PFSK-1 (cell line): ENCODE measurements around the gene SDHA.

Source experiments
- FOXP2 ChIP-seq: optimal IDR thresholded peaks from 2 replicates; pipeline ENCODE3; 2011; ENCODE audit warnings: borderline replicate concordance, control low read depth, inconsistent platforms; ENCODE audit not compliant: insufficient read depth; ENCODE audit errors: extremely low read length, extremely low read depth
- POLR2AphosphoS5 ChIP-seq: IDR thresholded peaks from 2 replicates; pipeline ENCODE4 v1.6.1; 2012; ENCODE audit warnings: low read depth, mild to moderate bottlenecking, control low read depth, low read length, moderate library complexity
- REST ChIP-seq, 2 experiments: IDR thresholded peaks; 2 replicates each; pipeline versions ENCODE4 v1.6.1 to v1.8.0; 2011 to 2012; ENCODE audit warnings: low read depth in 2 of 2, low read length in 2 of 2, control low read depth in 1 of 2, inconsistent platforms in 1 of 2, mild to moderate bottlenecking in 1 of 2, moderate library complexity in 1 of 2; ENCODE audit not compliant: insufficient read depth in 1 of 2
- SIN3A ChIP-seq: IDR thresholded peaks from 2 replicates; pipeline ENCODE4 v1.6.1; 2012; ENCODE audit warnings: mild to moderate bottlenecking, low read length, moderate library complexity, borderline replicate concordance; ENCODE audit not compliant: insufficient read depth
- TAF1 ChIP-seq: IDR thresholded peaks from 2 replicates; pipeline ENCODE4 v1.6.1; 2012; ENCODE audit warnings: low read length, control low read depth, borderline replicate concordance; ENCODE audit not compliant: insufficient read depth

The SDHA gene

DNA sequence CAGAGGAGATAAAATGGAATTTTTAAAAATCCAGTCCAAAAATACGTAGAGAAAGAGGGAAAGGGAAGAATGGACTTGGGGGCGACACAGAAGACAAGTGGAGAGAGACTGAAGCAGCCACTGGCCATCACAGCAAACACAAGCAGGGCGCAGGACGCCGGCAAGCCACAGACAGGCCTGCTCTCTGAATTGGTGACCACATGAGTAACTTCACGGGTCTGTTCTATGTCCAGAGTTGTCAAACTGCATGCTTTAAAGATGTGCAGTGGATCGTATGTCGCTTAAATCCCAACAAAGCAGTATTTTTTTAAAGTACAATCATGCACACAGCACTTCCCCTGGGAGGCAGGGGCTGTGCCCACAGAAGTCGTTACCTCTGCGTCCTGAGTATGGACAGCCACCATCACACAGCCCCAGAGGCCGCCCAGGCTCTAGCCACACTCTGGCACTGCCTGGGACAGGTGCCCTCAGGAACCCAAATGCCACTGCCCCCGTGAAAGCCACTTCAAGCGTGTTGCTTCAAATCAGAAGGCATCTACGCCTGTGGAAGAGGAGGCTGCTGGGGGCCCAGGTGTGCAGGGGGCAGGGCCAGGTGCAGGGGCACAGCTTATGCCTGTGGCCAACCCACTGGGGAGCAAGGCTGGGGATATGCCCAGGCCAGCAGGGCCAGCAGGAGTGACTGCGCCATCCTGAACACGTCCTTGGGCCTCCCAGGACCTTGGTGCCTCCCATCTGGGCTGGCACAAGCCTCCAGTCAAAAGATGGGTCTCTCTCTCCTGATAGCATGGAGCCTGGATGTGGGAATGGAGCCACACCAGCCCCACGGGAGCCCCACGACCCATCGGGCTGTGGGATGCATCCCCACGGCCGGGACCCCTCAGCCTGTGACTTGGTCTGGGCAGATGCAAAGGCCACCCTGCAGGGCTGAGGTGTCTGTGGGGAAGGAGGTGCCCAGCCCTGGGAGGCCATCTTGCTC lies 32.7 kb upstream of the SDHA start:
- TF ChIP-seq POLR2AphosphoS5 (no peak), TAF1 (no peak), FOXP2 (no peak), SIN3A (no peak), REST (IDR thresholded peaks at IDR 0.05; ENCODE audit: insufficient read depth in 1 of 2, low read depth in 2 of 2, low read length in 2 of 2) (no peak)

DNA sequence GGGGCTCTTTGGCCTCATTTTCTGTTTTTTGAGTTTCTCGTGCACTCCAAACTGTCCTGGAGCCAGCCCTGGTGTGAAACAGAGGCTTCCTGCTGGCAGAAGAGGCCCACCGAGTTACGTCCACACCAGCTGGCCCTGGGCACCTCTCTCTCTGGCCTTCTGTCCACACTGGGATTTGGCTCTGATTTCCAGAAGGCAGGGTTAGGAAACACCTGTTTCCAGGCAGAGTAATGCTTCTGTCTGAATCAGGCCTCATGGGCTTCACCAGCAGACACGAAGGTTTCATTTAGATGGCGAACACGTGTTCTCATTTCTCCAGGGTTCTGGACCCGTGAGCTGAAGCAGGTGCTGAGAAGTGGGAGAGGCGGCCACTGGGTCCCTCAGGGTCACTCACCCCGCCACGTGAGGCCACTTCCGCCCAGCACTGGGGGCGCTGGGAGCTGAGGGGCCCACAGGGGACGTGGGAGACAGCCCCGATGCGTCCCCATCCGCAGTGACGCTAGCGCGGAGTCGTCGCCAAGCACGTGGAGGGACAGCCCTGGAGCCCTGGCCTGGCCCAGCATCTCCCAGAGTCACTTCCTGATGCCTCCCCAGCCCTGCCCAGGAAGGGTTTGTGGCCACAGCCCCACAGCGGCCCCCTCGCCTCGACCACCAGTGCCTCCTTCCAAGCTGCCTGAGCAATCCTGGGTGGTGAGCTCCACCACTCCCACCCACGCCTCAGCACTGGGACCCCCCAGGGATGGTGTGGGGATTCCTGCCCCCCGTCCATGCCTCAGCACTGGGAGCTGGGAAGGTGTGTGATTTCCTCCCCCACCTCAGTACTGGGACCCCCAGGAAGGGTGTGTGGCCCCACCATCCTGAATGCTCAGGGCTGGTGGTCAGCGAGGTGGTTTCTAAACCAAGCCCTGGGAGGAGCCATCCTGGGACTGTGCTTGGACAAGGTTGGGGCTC lies 31.8 kb upstream of the SDHA start:
- TF ChIP-seq TAF1 (no peak), FOXP2 (no peak), SIN3A (no peak), POLR2AphosphoS5 (no peak)

GRCh38 chr5:187042-187431 lies 31.1 kb upstream of the SDHA start:
- TF ChIP-seq TAF1 (no peak), REST (IDR thresholded peaks at IDR 0.05; ENCODE audit: insufficient read depth in 1 of 2, low read depth in 2 of 2, low read length in 2 of 2) (no peak), FOXP2 (no peak), SIN3A (no peak), POLR2AphosphoS5 (no peak)

DNA sequence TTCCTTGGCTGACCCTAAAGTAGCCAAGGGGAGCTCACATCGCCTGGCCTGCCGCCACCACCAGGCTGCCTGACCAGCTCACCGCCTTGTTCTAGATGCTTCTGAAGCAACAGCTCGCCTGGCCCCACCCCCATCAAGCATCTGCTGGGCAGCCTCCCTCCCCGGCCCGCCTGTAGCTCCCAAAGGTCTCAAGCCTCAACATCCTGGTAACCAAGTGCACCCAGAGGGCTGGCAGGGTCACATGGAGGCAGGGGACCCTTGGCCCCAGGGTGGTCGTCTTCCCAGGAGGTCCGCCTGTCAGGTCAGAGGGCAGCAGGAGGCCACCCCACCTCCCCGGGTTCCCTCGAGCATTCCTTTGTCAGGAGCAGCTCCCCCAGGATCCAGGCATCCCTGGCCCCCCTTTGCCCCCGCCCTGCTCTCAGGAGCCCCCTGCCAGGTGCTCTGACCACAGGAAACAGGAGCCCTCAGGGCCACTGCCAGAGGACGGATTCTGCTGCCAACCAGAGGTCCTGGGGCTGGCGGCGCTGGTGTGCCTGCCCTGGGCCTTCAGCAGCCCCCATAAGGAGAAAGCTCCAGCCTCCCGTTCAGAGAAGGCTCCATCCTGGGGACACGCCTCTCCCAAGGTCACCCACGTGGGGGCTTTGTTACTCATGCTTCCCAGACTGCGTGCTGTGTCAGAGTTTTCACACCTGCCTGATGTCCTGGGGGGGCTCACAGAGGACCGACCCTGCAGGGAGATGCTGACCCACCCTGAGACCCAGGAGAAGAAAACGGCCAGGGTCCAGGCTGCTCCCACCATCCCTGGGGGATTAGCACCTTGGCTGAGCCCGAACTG lies 30.3 kb upstream of the SDHA start:
- no peak for TF ChIP-seq REST (IDR thresholded peaks at IDR 0.05; ENCODE audit: insufficient read depth in 1 of 2, low read depth in 2 of 2, low read length in 2 of 2)
- TF ChIP-seq POLR2AphosphoS5 = no peak
- no peak for TF ChIP-seq FOXP2
- TF ChIP-seq SIN3A = no peak
- no peak for TF ChIP-seq TAF1
